ENCODE results near the gene ATXN10.
"Not testable (repeated sequence)": the region's sequence is repeated elsewhere in the genome, so short reads cannot be mapped to it uniquely, and the experiment has no call there.

The ATXN10 gene

GRCh38 chr22:45680932-45681700, 9.5 kb downstream of the ATXN10 start:
- DNase-seq: no peak

DNA sequence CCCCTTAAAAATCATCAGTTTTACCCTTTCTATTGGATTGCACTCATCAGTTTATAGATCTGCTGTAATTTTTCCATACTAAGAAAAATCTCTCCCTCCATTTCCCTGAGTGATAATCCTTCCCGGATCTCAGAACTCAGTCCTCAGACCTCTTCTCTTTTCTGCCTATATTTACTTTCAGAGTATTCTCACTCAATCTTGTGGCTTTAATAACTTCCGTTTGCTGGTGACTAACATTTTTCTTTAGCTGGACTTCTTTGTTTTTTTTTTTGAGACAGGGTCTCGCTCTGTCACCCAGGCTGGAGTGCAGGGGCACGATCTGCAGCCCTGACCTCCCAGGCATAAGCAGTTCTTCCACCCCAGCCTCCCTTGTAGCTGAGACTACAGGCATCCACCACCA, 10.4 kb downstream of the ATXN10 start:
- DNase-seq: no peak

DNA sequence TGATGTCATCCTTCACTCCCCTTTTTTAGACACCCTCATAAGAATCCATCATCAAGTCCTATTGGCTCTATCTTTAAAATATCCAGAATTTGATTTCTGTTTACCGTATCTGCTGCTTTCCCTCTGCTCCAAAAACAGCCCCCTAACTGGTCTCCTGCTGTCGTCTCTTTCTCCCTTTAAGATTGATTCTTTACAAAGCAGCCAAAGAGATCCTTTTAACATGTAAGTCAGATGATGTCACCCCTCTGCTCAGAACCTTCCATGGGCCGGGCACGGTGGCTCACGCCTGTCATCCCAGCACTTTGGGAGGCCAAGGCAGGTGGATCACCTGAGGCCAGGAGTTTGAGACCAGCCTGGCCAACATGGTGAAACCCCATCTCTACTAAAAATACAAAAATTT, 11.1 kb downstream of the ATXN10 start:
- not testable (repeated sequence) for DNase-seq

DNA sequence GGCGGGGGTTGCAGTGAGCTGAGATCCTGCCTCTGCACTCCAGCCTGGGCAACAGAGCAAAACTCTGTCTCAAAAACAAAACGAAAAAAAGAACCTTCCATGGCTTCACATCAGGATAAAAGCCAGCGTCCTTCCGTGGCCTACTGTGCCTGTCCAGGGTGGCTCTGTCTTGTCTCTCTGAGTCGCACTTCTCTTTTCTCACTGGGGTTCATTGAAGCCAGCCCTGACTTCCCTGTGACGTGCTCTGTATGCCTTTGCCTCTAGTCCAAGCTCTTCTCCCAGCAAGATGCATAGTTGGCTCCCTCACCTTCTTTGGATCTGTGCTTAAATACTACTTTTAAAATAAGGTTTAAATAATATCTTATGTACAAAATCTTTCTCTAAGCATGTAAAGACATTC, 11.6 kb downstream of the ATXN10 start:
- DNase-seq: no peak

GRCh38 chr22:45683680-45684079, 12.0 kb downstream of the ATXN10 start:
- no peak for DNase-seq

GRCh38 chr22:45684169-45684568, 12.5 kb downstream of the ATXN10 start:
- DNase-seq: no peak

DNA sequence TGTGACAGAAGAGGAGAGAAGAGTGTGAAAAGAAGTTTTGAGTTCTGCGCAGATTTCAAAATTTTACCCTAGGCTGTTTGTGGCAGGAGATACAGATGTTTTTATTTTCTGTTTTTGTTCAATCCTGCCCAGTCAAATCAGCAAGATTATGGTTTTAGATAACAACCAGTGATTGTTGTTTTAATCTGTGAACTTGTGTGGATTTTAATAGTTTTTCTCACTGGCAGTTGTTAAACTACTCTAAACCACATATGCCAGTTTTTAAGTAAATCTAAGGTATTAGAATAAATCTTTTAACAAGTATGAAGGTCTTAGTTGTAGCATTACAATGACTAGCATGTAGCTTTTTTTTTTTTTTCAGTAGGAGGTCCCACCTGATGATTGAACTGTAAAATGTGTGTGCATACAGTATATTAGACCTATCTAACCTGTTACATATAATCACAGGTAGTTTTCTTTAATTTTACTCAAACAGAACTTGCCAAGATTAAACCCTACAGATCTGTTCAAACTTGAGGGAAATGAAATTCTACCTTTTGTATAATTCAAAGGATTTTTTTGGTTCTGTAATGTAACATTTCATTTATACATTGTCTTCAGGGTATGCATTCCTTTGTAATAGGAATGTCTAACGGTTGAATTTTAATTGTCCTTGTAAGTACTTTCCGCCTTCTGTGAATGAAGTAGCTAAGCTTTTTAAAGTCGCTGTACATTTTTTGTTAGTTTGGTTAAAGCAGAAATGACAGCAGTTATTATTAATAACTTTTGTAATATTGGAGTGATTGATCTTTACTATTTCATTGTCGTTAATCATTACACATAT, 13.3 kb downstream of the ATXN10 start:
- no peak for DNase-seq

DNA sequence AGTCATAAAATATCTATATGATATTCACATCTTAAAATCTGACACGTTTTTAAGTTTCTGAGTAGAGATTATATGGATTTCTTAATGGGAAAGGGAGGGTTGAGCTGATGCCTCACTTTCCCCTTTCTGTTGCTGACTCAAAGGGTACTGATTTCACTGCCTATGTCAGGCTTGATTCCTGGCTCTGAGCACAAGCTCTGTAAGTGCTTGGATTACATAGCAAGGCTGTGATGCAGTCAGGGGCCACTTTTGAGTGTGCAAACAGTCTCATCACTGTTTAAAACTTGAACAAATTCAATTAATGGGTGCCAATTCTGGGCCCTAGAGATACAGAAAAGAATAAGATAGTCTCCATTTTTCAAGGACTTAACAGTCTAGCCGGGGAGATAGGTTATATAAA, 14.4 kb downstream of the ATXN10 start:
- DNase-seq: no peak

DNA sequence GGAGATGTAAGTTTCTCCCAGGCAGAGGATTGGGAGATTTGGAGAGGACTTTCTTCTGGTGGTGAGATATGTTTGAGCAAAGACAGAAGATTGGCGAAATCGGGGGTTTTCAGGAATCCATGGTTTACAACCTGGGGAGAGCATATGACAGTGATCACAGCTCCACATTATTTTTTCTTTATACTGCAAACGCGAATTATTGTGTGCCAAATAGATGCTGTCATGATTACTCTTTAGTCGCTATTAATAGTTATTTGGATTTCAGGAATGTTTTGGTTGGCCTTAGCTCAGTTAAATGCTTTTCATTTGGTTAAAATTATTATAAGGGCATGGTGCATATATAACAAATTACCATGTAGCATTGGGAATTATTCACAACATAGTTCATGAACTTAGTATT, 15.2 kb downstream of the ATXN10 start:
- no peak for DNase-seq

GRCh38 chr22:45688600-45689080, 17.0 kb downstream of the ATXN10 start:
- no peak for DNase-seq

GRCh38 chr22:45689211-45689610, 17.6 kb downstream of the ATXN10 start:
- no peak for DNase-seq

GRCh38 chr22:45690008-45690407, 18.4 kb downstream of the ATXN10 start:
- DNase-seq: no peak

- DNase-seq: no peak
Observed at GRCh38 chr22:45692549-45692948, 20.9 kb downstream of the ATXN10 start.

GRCh38 chr22:45693835-45694234, 22.2 kb downstream of the ATXN10 start:
- DNase-seq: no peak

DNA sequence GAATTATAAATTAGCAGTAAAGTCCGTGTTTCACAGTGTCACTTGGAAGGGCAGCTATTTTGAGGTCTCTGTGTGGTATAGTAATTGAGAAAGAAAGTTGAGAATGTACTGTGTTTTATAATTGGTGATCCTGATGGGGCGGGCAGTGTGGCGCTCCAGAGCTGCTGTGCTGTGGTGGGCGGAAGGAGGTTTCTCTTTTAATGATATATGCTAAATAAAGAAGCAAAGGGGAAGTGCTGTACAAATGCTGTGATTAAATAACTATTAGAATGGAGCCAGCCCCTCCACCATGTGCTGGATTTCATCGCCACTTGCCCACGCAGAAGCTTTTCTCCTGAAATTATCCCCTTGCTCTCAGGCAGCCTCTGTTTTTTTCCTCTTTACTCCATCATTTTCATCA, 24.6 kb downstream of the ATXN10 start:
- DNase-seq: no peak

- DNase-seq: no peak
Observed at GRCh38 chr22:45698094-45698493, 26.5 kb downstream of the ATXN10 start.

GRCh38 chr22:45702981-45703380, 31.3 kb downstream of the ATXN10 start:
- DNase-seq: no peak

GRCh38 chr22:45703758-45704157, 32.1 kb downstream of the ATXN10 start:
- DNase-seq: no peak

- DNase-seq: no peak
Observed at GRCh38 chr22:45704648-45705047, 33.0 kb downstream of the ATXN10 start.

DNA sequence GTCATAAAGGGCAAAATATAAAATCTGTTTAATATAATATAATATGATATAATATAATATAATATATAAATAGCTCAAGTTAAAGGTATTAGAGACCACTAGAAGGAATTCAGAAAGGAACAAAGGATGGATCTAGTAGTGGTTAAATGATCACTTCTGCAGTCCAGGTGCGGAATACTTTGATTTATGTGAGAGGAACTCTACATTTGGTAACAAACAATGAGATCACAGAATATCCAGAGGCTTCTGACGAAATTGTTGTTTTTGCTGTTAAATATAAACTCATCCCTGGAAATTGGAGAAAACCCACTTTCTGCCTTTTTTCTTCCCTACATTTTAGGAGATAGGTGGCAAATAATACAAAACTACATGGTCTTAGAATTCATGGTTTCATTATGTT, 36.0 kb downstream of the ATXN10 start:
- no peak for DNase-seq

DNA sequence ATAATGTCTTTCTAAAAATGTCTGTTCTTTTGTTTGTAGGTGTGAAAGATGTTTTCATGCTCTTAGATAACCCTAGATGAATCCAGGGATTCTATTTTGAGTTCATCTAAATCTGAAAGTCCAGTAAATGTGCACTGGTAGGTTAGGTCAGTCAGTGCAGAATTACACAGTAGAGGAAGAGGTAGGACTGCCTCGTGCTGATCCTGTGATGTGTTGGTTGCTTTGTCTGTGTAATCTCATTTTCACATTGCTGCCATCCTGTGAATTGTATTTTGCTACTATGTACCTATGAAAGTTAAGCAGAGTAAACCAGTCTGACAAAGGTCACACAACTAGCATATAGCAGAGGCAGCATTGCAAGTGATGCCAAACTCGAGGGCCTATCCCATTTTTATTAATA, 36.5 kb downstream of the ATXN10 start:
- no peak for DNase-seq

DNA sequence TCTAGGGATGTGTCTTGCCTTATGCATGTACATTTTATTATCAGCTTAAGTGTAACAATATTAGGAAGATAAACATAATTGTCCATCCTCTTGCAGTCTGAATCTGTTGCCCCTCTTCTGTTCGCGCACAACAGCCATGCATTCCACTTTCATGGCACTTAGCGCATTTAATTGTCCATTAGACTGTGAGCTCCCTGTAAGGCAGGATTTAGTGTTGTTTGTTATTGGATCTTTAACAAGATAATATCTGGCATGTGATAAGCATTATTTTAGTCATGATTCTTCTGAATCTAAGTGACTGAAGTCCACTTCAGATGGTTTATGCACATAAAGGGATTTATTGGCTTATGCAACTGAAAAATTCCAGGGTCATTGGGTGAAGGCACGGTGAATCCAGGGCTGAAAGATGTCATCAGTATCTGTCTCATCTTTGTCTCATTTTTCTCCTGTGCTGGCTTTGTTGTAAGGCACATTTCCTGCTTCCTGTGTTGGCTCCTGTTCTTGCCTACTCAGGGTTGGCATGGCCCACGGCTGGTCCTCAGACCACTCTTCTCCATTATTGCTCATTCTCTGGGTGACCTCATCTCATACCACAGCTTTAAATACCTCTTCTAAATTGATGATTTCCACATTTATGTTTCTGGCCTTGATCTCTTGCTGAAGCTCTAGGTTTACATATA, 37.6 kb downstream of the ATXN10 start:
- no peak for DNase-seq

GRCh38 chr22:45709866-45710265, 38.2 kb downstream of the ATXN10 start:
- no peak for DNase-seq

DNA sequence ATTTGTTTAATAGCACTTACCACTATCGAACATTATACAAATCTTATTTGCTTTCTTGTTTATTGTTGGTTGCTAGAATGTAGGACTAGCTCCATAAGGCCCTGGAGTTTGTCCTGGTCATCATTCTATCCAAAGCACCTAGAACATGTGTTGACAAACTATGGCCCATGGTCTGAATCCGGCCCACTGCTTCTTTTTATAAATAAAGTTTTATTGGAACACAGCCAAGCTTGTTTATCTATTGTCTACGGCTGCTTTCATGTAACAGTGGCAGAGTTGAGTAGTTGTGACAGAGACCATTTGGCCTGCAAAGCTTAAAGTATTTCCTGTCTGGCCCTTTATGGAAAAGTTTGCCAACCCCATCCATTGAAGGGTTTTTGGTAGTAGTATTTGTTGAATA, 38.8 kb downstream of the ATXN10 start:
- no peak for DNase-seq
